C4-2B (cell line): ENCODE results near the gene MYCBP2.

Experiments used
- CTCF ChIP-seq: fragments of 450-650 bp; conservative IDR thresholded peaks from 2 replicates; pipeline ENCODE4 v1.5.1; 2017; ENCODE audit warnings: mild to moderate bottlenecking
- ZFX ChIP-seq: fragments of 450-650 bp; IDR thresholded peaks from 2 replicates; pipeline ENCODE4 v1.6.1; 2017

GRCh38 chr13:77056886-77057285 lies 270.0 kb downstream of the MYCBP2 start:
- TF ChIP-seq CTCF (peak; percentile 9; the same call in 1 of the 2 replicates), ZFX (no peak)
